Activated T-helper 1 cell treated with anti-CD3 and anti-CD28 coated beads, Interleukin-12 subunit alpha, Interleukin-12 subunit beta, Interleukin-2, Interleukin-4 antibody, amounts not matched to agents 30 ng/mL and 10 ng/mL and 1 ng/mL, durations not matched to agents 14 hours and 24 hours and 36 hours (primary cell): ENCODE data around the gene LILRA1. TPM values are rescaled to one million over a fixed set of nuclear protein-coding genes. Genes with fewer than 3 reads are reported as not detected.
"Not testable (repeated sequence)": the region's sequence is repeated elsewhere in the genome, so short reads cannot be mapped to it uniquely, and the experiment has no call there.

ENCODE experiments used
- DNase-seq: peaks from one replicate; pipeline ENCODE4 v3.0.0; 2021; ENCODE audit warnings: low spot score
- H3K27ac Mint-ChIP-seq: one replicate; pipeline ENCODE4 v1.8.0; 2021; ENCODE audit warnings: mild to moderate bottlenecking, mixed read lengths
- H3K27me3 Mint-ChIP-seq: one replicate; pipeline ENCODE4 v1.8.0; 2022; ENCODE audit warnings: mild to moderate bottlenecking, moderate library complexity, mixed read lengths; ENCODE audit not compliant: insufficient read depth
- H3K36me3 Mint-ChIP-seq: one replicate; pipeline ENCODE4 v1.8.0; 2021; ENCODE audit warnings: low read depth, mixed read lengths
- H3K4me1 Mint-ChIP-seq: one replicate; pipeline ENCODE4 v1.8.0; 2021; ENCODE audit warnings: low read depth, mixed read lengths
- H3K4me3 Mint-ChIP-seq: one replicate; pipeline ENCODE4 v1.8.0; 2021; ENCODE audit warnings: mild to moderate bottlenecking, moderate library complexity, mixed read lengths
- H3K9me3 Mint-ChIP-seq: one replicate; pipeline ENCODE4 v1.8.0; 2021; ENCODE audit warnings: mixed read lengths
- intact Hi-C: fragments of 100-400 bp; cut with micrococcal nuclease; formaldehyde crosslinking; loops from one replicate; pipeline ENCODE4 v1.15.1; 2024
- total RNA-seq: library from RNA; stranded (reverse); gene quantifications from 2 replicates; pipeline ENCODE4 v1.2.3, GENCODE V29; 2022

LILRA1 gene
- total RNA-seq, 1 donor from 2014 or later, result not detected

- no peak for DNase-seq
- Mint-ChIP-seq H3K4me1 (no peaks in the 10 kb centered on the region), H3K27ac (no peak overlapping the region), H3K4me3 (no peak overlapping the region), H3K27me3 (peaks cover 4% of the 10 kb centered on the region), H3K36me3 (no peaks in the 10 kb centered on the region), H3K9me3 (peaks cover 5% of the 10 kb centered on the region)
- intact Hi-C loops, result no loop called here
These were observed 23.6 kb downstream of the LILRA1 start for GRCh38 chr19:54616821-54617560.

- Mint-ChIP-seq H3K4me1 (no peaks in the 10 kb centered on the region), H3K27ac (no peak overlapping the region), H3K36me3 (no peaks in the 10 kb centered on the region), H3K9me3 (no peaks in the 10 kb centered on the region), H3K27me3 (peaks cover 7% of the 10 kb centered on the region), H3K4me3 (no peak overlapping the region)
- intact Hi-C loops, result no loop called here
- no peak for DNase-seq
These were observed 27.0 kb downstream of the LILRA1 start for GRCh38 chr19:54620464-54620863.

GRCh38 chr19:54622431-54622830 lies 29.0 kb downstream of the LILRA1 start:
- DNase-seq, result no peak
- Mint-ChIP-seq H3K36me3 (no peaks in the 10 kb centered on the region), H3K27ac (no peak overlapping the region), H3K27me3 (peaks cover 7% of the 10 kb centered on the region), H3K9me3 (no peaks in the 10 kb centered on the region), H3K4me3 (no peak overlapping the region), H3K4me1 (no peaks in the 10 kb centered on the region)
- intact Hi-C loops, result no loop called here

GRCh38 chr19:54624234-54624633 lies 30.8 kb downstream of the LILRA1 start:
- H3K9me3 Mint-ChIP-seq, H3K4me1 Mint-ChIP-seq, H3K36me3 Mint-ChIP-seq, H3K27me3 Mint-ChIP-seq, H3K27ac Mint-ChIP-seq, intact Hi-C loops, DNase-seq, H3K4me3 Mint-ChIP-seq: not testable (repeated sequence)

DNA sequence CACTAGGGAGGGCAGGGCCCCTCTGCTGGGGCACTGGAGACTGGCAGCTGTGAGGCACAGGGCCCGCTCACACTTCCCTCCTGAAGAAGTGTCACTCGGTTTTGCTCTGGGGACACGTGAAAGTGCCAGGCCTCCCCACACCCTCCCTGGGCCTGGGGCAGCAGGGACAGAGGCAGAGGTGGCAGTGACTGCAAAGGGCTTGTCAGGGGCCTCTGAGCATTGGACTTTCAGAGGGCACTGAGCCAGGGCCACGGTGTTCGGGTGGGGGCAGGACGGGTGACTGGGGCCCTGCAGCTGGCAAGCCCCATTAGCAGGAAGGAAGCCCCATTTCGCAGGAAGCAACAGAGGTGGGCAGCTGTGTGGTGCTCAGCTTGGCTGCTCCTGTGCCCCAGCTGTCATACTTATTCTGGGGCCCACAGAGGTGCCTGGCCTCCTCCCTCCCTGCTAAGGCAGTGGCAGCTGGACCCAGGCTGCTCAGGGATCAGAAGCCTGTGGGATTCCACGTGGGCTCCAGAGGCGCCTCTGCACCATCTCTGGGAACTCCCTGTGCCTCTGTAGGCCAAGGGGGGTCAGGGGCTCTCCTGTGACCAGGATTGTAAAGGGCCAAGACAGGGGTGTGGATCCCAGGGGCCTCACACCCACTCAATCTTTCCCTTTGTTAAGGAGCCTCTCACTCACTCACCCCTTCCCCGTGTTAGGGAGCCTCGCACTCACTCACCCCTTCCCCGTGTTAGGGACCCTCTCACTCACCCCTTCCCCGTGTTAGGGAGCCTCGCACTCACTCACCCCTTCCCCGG lies 31.7 kb downstream of the LILRA1 start:
- DNase-seq, H3K27ac Mint-ChIP-seq, H3K4me1 Mint-ChIP-seq, H3K27me3 Mint-ChIP-seq, intact Hi-C loops, H3K36me3 Mint-ChIP-seq, H3K4me3 Mint-ChIP-seq, H3K9me3 Mint-ChIP-seq: not testable (repeated sequence)

GRCh38 chr19:54626757-54627156 lies 33.3 kb downstream of the LILRA1 start:
- Mint-ChIP-seq H3K9me3 (no peaks in the 10 kb centered on the region), H3K4me3 (no peak overlapping the region), H3K27me3 (peaks cover 10% of the 10 kb centered on the region), H3K27ac (no peak overlapping the region), H3K4me1 (no peaks in the 10 kb centered on the region), H3K36me3 (no peaks in the 10 kb centered on the region)
- no peak for DNase-seq
- intact Hi-C loops, result no loop called here

GRCh38 chr19:54627912-54628311 lies 34.5 kb downstream of the LILRA1 start:
- H3K27ac Mint-ChIP-seq, intact Hi-C loops, H3K9me3 Mint-ChIP-seq, H3K27me3 Mint-ChIP-seq, H3K36me3 Mint-ChIP-seq, DNase-seq, H3K4me3 Mint-ChIP-seq, H3K4me1 Mint-ChIP-seq: not testable (repeated sequence)

GRCh38 chr19:54630262-54630661 lies 36.8 kb downstream of the LILRA1 start, which contains the start of gene LILRB1:
TSS of gene LILRB1 (plus strand) at chr19:54630484. CDS start at chr19:54631074, 590 bp downstream.
- DNase-seq, H3K27ac Mint-ChIP-seq, H3K4me1 Mint-ChIP-seq, H3K4me3 Mint-ChIP-seq, H3K9me3 Mint-ChIP-seq, intact Hi-C loops, H3K27me3 Mint-ChIP-seq, H3K36me3 Mint-ChIP-seq: not testable (repeated sequence)

GRCh38 chr19:54630782-54631181 lies 37.4 kb downstream of the LILRA1 start:
- Mint-ChIP-seq H3K27ac (no peak overlapping the region), H3K4me1 (no peaks in the 10 kb centered on the region), H3K9me3 (no peaks in the 10 kb centered on the region), H3K4me3 (no peak overlapping the region), H3K27me3 (peaks cover 5% of the 10 kb centered on the region), H3K36me3 (no peaks in the 10 kb centered on the region)
- intact Hi-C loops, result no loop called here
- no peak for DNase-seq

- DNase-seq, intact Hi-C loops, H3K4me1 Mint-ChIP-seq, H3K27me3 Mint-ChIP-seq, H3K27ac Mint-ChIP-seq, H3K9me3 Mint-ChIP-seq, H3K36me3 Mint-ChIP-seq, H3K4me3 Mint-ChIP-seq: not testable (repeated sequence)
These were observed 38.3 kb downstream of the LILRA1 start for GRCh38 chr19:54631489-54632337.

GRCh38 chr19:54632517-54632916 lies 39.1 kb downstream of the LILRA1 start:
- H3K9me3 Mint-ChIP-seq, H3K36me3 Mint-ChIP-seq, intact Hi-C loops, H3K4me1 Mint-ChIP-seq, H3K27ac Mint-ChIP-seq, H3K27me3 Mint-ChIP-seq, H3K4me3 Mint-ChIP-seq, DNase-seq: not testable (repeated sequence)

DNA sequence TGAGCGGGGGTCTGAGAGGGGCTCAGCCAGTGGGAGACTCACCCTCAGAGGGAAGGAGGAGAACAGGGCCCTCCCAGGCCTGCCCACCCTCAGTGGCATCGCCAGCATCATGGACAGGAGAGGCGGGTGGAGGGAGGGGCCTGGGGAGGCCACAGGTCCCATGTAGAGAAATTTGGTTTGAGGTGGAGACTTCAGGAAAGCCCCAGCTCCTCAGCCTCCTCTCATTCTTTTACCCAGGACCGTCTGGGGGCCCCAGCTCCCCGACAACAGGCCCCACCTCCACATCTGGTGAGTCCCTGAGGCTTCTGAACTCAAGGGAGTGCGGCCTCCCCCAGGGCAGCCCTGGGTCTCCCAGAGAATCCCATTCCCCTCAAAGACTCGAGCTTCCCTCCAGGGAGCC lies 40.0 kb downstream of the LILRA1 start:
- H3K36me3 Mint-ChIP-seq, result no peaks in the 10 kb centered on the region
- no peak for DNase-seq
- H3K4me1 Mint-ChIP-seq, result no peaks in the 10 kb centered on the region
- intact Hi-C loops, result no loop called here
- H3K9me3 Mint-ChIP-seq, result no peaks in the 10 kb centered on the region
- peaks cover 3% of the 10 kb centered on the region for H3K27me3 Mint-ChIP-seq
- H3K27ac Mint-ChIP-seq, result no peak overlapping the region
- H3K4me3 Mint-ChIP-seq, result no peak overlapping the region

DNA sequence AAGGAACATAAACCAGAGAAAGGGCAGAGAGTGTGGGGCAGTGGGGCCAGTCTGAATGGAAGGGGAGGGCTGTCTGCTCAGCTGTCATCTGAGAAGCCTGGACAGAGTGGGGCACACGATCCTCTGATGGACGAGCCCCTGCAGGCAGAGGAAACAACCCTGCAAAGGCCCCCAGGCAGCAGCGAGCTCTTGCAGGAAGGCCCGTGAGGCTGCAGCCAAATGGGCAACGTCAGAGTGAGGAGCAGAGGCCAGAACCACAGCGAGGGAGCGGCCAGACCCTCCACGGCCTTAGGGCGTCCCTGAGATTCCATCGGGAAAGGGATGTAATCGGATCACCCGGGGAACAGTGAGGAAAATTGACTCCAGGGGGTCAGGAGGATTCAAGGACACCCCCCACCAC lies 42.6 kb downstream of the LILRA1 start:
- intact Hi-C loops, H3K9me3 Mint-ChIP-seq, H3K27ac Mint-ChIP-seq, H3K4me1 Mint-ChIP-seq, H3K27me3 Mint-ChIP-seq, H3K4me3 Mint-ChIP-seq, DNase-seq, H3K36me3 Mint-ChIP-seq: not testable (repeated sequence)
